Vagina (tissue), 2 donors: ENCODE measurements around the gene LPCAT1. TPM values are rescaled to one million over a fixed set of nuclear protein-coding genes. Genes with fewer than 3 reads are reported as not detected.
A peak's percentile ranks its signal among the peaks of the same experiment; 100 is the strongest.

Experiments used
- DNase-seq, 2 donors: peaks; one replicate each; pipeline ENCODE4 v3.0.0-alpha.2; 2017; ENCODE audit errors: extremely low spot score in 2 of 2
- H3K27ac ChIP-seq: fragments of 200-600 bp; sonication (generic); one replicate; pipeline ENCODE4 v1.5.1; 2019
- H3K27me3 ChIP-seq: fragments of 200-600 bp; sonication (generic); one replicate; pipeline ENCODE4 v1.5.1; 2019
- H3K36me3 ChIP-seq, 2 donors: fragments of 200-600 bp; sonication (generic); one replicate each; pipeline ENCODE4 v1.5.1; 2017 to 2019
- H3K4me1 ChIP-seq: fragments of 200-600 bp; sonication (generic); one replicate; pipeline ENCODE4 v1.5.1; 2019
- H3K4me3 ChIP-seq, 2 donors: fragments of 200-600 bp; sonication (generic); 1 replicate in 1 of 2; 2 replicates in 1 of 2; pipeline ENCODE4 v1.5.1; 2016 to 2019
- H3K9me3 ChIP-seq: fragments of 200-600 bp; sonication (generic); one replicate; pipeline ENCODE4 v1.5.1; 2019
- CTCF ChIP-seq, 3 experiments: fragments of 450-650 bp in 2 of 3; fragments of 200-600 bp in 1 of 3; sonication (generic) in 1 of 3; IDR thresholded peaks; one replicate each; pipeline ENCODE4 v1.5.1; 2017 to 2019; ENCODE audit warnings: antibody characterized with exemption in 3 of 3, mild to moderate bottlenecking in 2 of 3, moderate library complexity in 2 of 3
- POLR2A ChIP-seq, 2 donors: fragments of 450-650 bp; IDR thresholded peaks; one replicate each; pipeline ENCODE4 v1.6.1; 2017; ENCODE audit warnings: antibody characterized with exemption in 2 of 2, mild to moderate bottlenecking in 2 of 2, moderate library complexity in 2 of 2
- POLR2AphosphoS5 ChIP-seq, 2 donors: sonication (generic); formaldehyde crosslinking; IDR thresholded peaks; one replicate each; pipeline ENCODE4 v1.9.0; 2017; ENCODE audit warnings: antibody characterized with exemption in 2 of 2, mild to moderate bottlenecking in 2 of 2, low read depth in 1 of 2; ENCODE audit not compliant: insufficient read depth in 1 of 2
- intact Hi-C: fragments of 100-400 bp; cut with DNase I; formaldehyde crosslinking; loops from one replicate; pipeline ENCODE4 v1.15.1; 2023
- total RNA-seq: library from RNA; depleted of rRNA; stranded (reverse); fragments of >200 nt; gene quantifications from one replicate; pipeline ENCODE4 v1.2.3, GENCODE V29; 2016

The LPCAT1 gene
- total RNA-seq, 1 donor from 2014 or later, result 29.7 TPM

- Histone ChIP-seq H3K4me1 (no peaks in the 10 kb centered on the region), H3K9me3 (no peaks in the 10 kb centered on the region), H3K27ac (no peak overlapping the region), H3K4me3 (no peak overlapping the region), H3K36me3 (no peaks in the 10 kb centered on the region), H3K27me3 (no peaks in the 10 kb centered on the region)
- intact Hi-C loops, result no loop called here
- DNase-seq, result peak; percentile 56 to 77
- TF ChIP-seq POLR2AphosphoS5 (IDR thresholded peaks at IDR 0.05; ENCODE audit: insufficient read depth in 1 of 2, low read depth in 1 of 2), result no peak
- no peak for TF ChIP-seq CTCF (IDR thresholded peaks at IDR 0.05)
Observed at GRCh38 chr5:1557114-1557873, 33.5 kb upstream of the LPCAT1 start.

GRCh38 chr5:1555808-1556731 lies 32.3 kb upstream of the LPCAT1 start:
- TF ChIP-seq POLR2A (IDR thresholded peaks at IDR 0.05), result no peak
- no peak for TF ChIP-seq POLR2AphosphoS5 (IDR thresholded peaks at IDR 0.05; ENCODE audit: insufficient read depth in 1 of 2, low read depth in 1 of 2)
- TF ChIP-seq CTCF (IDR thresholded peaks at IDR 0.05), result no peak
- intact Hi-C loops, result no loop called here
- DNase-seq, result peak; percentile 67 to 95
- Histone ChIP-seq H3K36me3 (no peaks in the 10 kb centered on the region), H3K27ac (no peak overlapping the region), H3K27me3 (no peaks in the 10 kb centered on the region), H3K4me1 (no peaks in the 10 kb centered on the region), H3K4me3 (no peak overlapping the region), H3K9me3 (no peaks in the 10 kb centered on the region)

GRCh38 chr5:1555011-1555807 lies 31.4 kb upstream of the LPCAT1 start:
- H3K4me3 ChIP-seq, result no peak overlapping the region
- no peaks in the 10 kb centered on the region for H3K27me3 ChIP-seq
- H3K36me3 ChIP-seq, result no peaks in the 10 kb centered on the region
- no peaks in the 10 kb centered on the region for H3K9me3 ChIP-seq
- TF ChIP-seq POLR2A (IDR thresholded peaks at IDR 0.05) (no peak), CTCF (IDR thresholded peaks at IDR 0.05) (no peak), POLR2AphosphoS5 (IDR thresholded peaks at IDR 0.05; ENCODE audit: insufficient read depth in 1 of 2, low read depth in 1 of 2) (no peak)
- H3K27ac ChIP-seq, result no peak overlapping the region
- no peaks in the 10 kb centered on the region for H3K4me1 ChIP-seq
- intact Hi-C loops, result no loop called here
- peak; percentile 67 to 69 for DNase-seq

- no peaks in the 10 kb centered on the region for H3K4me1 ChIP-seq
- H3K36me3 ChIP-seq, result no peaks in the 10 kb centered on the region
- intact Hi-C loops, result no loop called here
- no peak overlapping the region for H3K27ac ChIP-seq
- TF ChIP-seq POLR2AphosphoS5 (IDR thresholded peaks at IDR 0.05; ENCODE audit: insufficient read depth in 1 of 2, low read depth in 1 of 2) (no peak), POLR2A (IDR thresholded peaks at IDR 0.05) (no peak), CTCF (IDR thresholded peaks at IDR 0.05) (no peak)
- H3K4me3 ChIP-seq, result no peak overlapping the region
- H3K9me3 ChIP-seq, result no peaks in the 10 kb centered on the region
- peak; percentile 69 to 82 for DNase-seq
- H3K27me3 ChIP-seq, result no peaks in the 10 kb centered on the region
Observed at GRCh38 chr5:1554410-1554967, 30.7 kb upstream of the LPCAT1 start.
